Smooth muscle cell (in vitro differentiated cells): ENCODE results near the gene WSB1. TPM values are rescaled to one million over a fixed set of nuclear protein-coding genes. Genes with fewer than 3 reads are reported as not detected.

Experiments used
- DNase-seq: peaks from one replicate; lab custom pipeline; 2025; ENCODE audit not compliant: unreplicated experiment; lab: John Stamatoyannopoulos, UW
- H2AFZ ChIP-seq: fragments of 200-600 bp; sonication (generic); 2 replicates; pipeline ENCODE4 v1.6.0; 2016; ENCODE audit warnings: antibody characterized with exemption, low read depth, mild to moderate bottlenecking
- H3F3A ChIP-seq: fragments of 200-600 bp; sonication (generic); 2 replicates; pipeline ENCODE4 v1.6.0; 2017; ENCODE audit warnings: antibody characterized with exemption, low read depth
- H3K27ac ChIP-seq: fragments of 200-600 bp; sonication (generic); 2 replicates; pipeline ENCODE4 v1.5.1; 2016; ENCODE audit warnings: low read depth, mild to moderate bottlenecking
- H3K27me3 ChIP-seq: fragments of 200-600 bp; sonication (generic); 2 replicates; pipeline ENCODE4 v1.6.1; 2016; ENCODE audit warnings: low read depth, mild to moderate bottlenecking
- H3K36me3 ChIP-seq: fragments of 200-600 bp; sonication (generic); 2 replicates; pipeline ENCODE4 v1.5.1; 2016; ENCODE audit warnings: low read depth
- H3K4me1 ChIP-seq: fragments of 200-600 bp; sonication (generic); 2 replicates; pipeline ENCODE4 v1.5.1; 2016; ENCODE audit warnings: low read depth
- H3K4me2 ChIP-seq: fragments of 200-600 bp; sonication (generic); 2 replicates; pipeline ENCODE4 v1.6.0; 2016; ENCODE audit warnings: mild to moderate bottlenecking
- H3K4me3 ChIP-seq: fragments of 200-600 bp; sonication (generic); 2 replicates; pipeline ENCODE4 v1.5.1; 2016; ENCODE audit warnings: mild to moderate bottlenecking
- H3K79me2 ChIP-seq: fragments of 200-600 bp; sonication (generic); 2 replicates; pipeline ENCODE4 v1.6.0; 2016; ENCODE audit warnings: low read depth, mild to moderate bottlenecking
- H3K9ac ChIP-seq: fragments of 200-600 bp; sonication (generic); 2 replicates; pipeline ENCODE4 v1.6.0; 2016; ENCODE audit warnings: low read depth
- H3K9me3 ChIP-seq: fragments of 200-600 bp; sonication (generic); replicated peaks from 2 replicates; pipeline ENCODE4 v1.5.1; 2016; ENCODE audit warnings: low read depth
- H4K20me1 ChIP-seq: fragments of 200-600 bp; sonication (generic); 2 replicates; pipeline ENCODE4 v1.6.0; 2016; ENCODE audit warnings: low read depth
- CTCF ChIP-seq: fragments of 200-600 bp; sonication (generic); IDR thresholded peaks from 2 replicates; pipeline ENCODE4 v1.5.1; 2017; ENCODE audit warnings: borderline replicate concordance, mild to moderate bottlenecking, antibody characterized with exemption; ENCODE audit not compliant: insufficient read depth, poor library complexity, severe bottlenecking
- WGBS: methylation state at CpG from one replicate; pipeline ENCODE4 v1.1.7; 2016; ENCODE audit warnings: low lambda C conversion rate; 5-methylcytosine and 5-hydroxymethylcytosine counted together
- polyA plus RNA-seq: library from polyadenylated mRNA; unstranded; fragments of >200 nt; fragmentation: Nextera tagmentation; extraction: Ambion mirVana; gene quantifications from 2 replicates; pipeline ENCODE4 v1.2.1, GENCODE V29; 2016
- total RNA-seq: library from RNA; depleted of rRNA; stranded (reverse); fragments of >200 nt; gene quantifications from 2 replicates; pipeline ENCODE4 v1.2.3, GENCODE V29; 2014

The WSB1 gene
- total and polyA plus RNA-seq, 2 experiments from 2014 or later: 156 to 256 TPM

GRCh38 chr17:27336184-27336583, 42.3 kb downstream of the WSB1 start:
- WGBS: 91% methylated on average over 3 of the region's 3 CpGs
- H3K36me3 ChIP-seq: no peaks in the 10 kb centered on the region

GRCh38 chr17:27338536-27338985, 44.6 kb downstream of the WSB1 start:
- no peaks in the 10 kb centered on the region for H3K79me2 ChIP-seq
- H3K9ac ChIP-seq: no peak overlapping the region
- no peaks in the 10 kb centered on the region for H3K27me3 ChIP-seq
- no peak overlapping the region for H3K27ac ChIP-seq
- DNase-seq: no peak
- H3K4me1 ChIP-seq: no peaks in the 10 kb centered on the region
- no peaks in the 10 kb centered on the region for H3K9me3 ChIP-seq
- no peaks in the 10 kb centered on the region for H3K36me3 ChIP-seq
- H3K4me3 ChIP-seq: no peak overlapping the region
- H4K20me1 ChIP-seq: no peaks in the 10 kb centered on the region
- no peak overlapping the region for H2AFZ ChIP-seq
- WGBS: 61% methylated on average over 9 of the region's 9 CpGs
- no peak for TF ChIP-seq CTCF
- H3F3A ChIP-seq: no peaks in the 10 kb centered on the region
- H3K4me2 ChIP-seq: no peak overlapping the region

More at GRCh38 chr17:27336184-27336583, 42.3 kb downstream of the WSB1 start:
- H3K9ac ChIP-seq: no peak overlapping the region
- no peak overlapping the region for H3K27ac ChIP-seq
- TF ChIP-seq CTCF: no peak
- no peaks in the 10 kb centered on the region for H4K20me1 ChIP-seq
- no peak for DNase-seq
- no peaks in the 10 kb centered on the region for H3K27me3 ChIP-seq
- H2AFZ ChIP-seq: no peak overlapping the region
- no peak overlapping the region for H3K4me2 ChIP-seq
- peaks cover 11% of the 10 kb centered on the region for H3K4me1 ChIP-seq
- no peaks in the 10 kb centered on the region for H3K79me2 ChIP-seq
- no peaks in the 10 kb centered on the region for H3F3A ChIP-seq
- no peaks in the 10 kb centered on the region for H3K9me3 ChIP-seq
- no peak overlapping the region for H3K4me3 ChIP-seq

- TF ChIP-seq CTCF: no peak
These were observed 45.4 kb downstream of the WSB1 start for GRCh38 chr17:27339198-27339835.

More at GRCh38 chr17:27339198-27339835, 45.4 kb downstream of the WSB1 start:
- 95% methylated on average over 9 of the region's 9 CpGs for WGBS
- H3K79me2 ChIP-seq: no peaks in the 10 kb centered on the region
- no peak overlapping the region for H3K4me3 ChIP-seq
- H3F3A ChIP-seq: no peaks in the 10 kb centered on the region
- no peaks in the 10 kb centered on the region for H4K20me1 ChIP-seq
- DNase-seq: no peak
- no peaks in the 10 kb centered on the region for H3K4me1 ChIP-seq
- H3K27me3 ChIP-seq: no peaks in the 10 kb centered on the region
- no peak overlapping the region for H3K4me2 ChIP-seq
- no peaks in the 10 kb centered on the region for H3K36me3 ChIP-seq
- H3K9me3 ChIP-seq: no peaks in the 10 kb centered on the region
- no peak overlapping the region for H3K9ac ChIP-seq
- no peak overlapping the region for H3K27ac ChIP-seq
- no peak overlapping the region for H2AFZ ChIP-seq
